Activated CD8-positive, alpha-beta T cell treated with anti-CD3 and anti-CD28 coated beads for 36 hours (primary cell): ENCODE measurements around the gene SUPT20HL2. TPM values are rescaled to one million over a fixed set of nuclear protein-coding genes. Genes with fewer than 3 reads are reported as not detected.

Experiments
- ATAC-seq: fragments of 200-7000 bp; cut with Tn5 transposase; one replicate; pipeline ENCODE4 v1.10.0; 2021; ENCODE audit warnings: mild to moderate bottlenecking, moderate library complexity
- CTCF ChIA-PET: fragments of 350-600 bp; sonication (Branson Sonifier 250); formaldehyde crosslinking; loops from one replicate; lab custom pipeline; 2021; ENCODE audit warnings: antibody characterized with exemption; lab: Charles Lee
- POLR2A ChIA-PET: fragments of 350-600 bp; sonication (Branson Sonifier 250); formaldehyde crosslinking; loops from one replicate; lab custom pipeline; 2021; ENCODE audit warnings: antibody characterized with exemption; lab: Charles Lee
- DNase-seq: peaks from one replicate; pipeline ENCODE4 v3.0.0-alpha.2; 2020
- H3K27ac Mint-ChIP-seq: one replicate; pipeline ENCODE4 v1.8.0; 2021; ENCODE audit warnings: mild to moderate bottlenecking, mixed read lengths
- H3K27me3 Mint-ChIP-seq: one replicate; pipeline ENCODE4 v1.8.0; 2021; ENCODE audit warnings: mixed read lengths
- H3K36me3 Mint-ChIP-seq: one replicate; pipeline ENCODE4 v1.8.0; 2021; ENCODE audit warnings: low read depth, mixed read lengths
- H3K4me1 Mint-ChIP-seq: one replicate; pipeline ENCODE4 v1.8.0; 2021; ENCODE audit warnings: low read depth, mixed read lengths
- H3K4me3 Mint-ChIP-seq: one replicate; pipeline ENCODE4 v1.8.0; 2021; ENCODE audit warnings: mild to moderate bottlenecking, moderate library complexity, mixed read lengths
- H3K9me3 Mint-ChIP-seq: one replicate; pipeline ENCODE4 v1.8.0; 2021; ENCODE audit warnings: mixed read lengths
- CTCF ChIP-seq: fragments of 200-600 bp; IDR thresholded peaks from one replicate; pipeline ENCODE4 v1.8.0; 2022; ENCODE audit warnings: antibody characterized with exemption, mild to moderate bottlenecking
- intact Hi-C: fragments of 100-400 bp; cut with micrococcal nuclease; formaldehyde crosslinking; loops from one replicate; pipeline ENCODE4 v1.10.0; 2022
- total RNA-seq, 2 experiments: library from RNA; stranded (reverse); gene quantifications; one replicate each; pipeline ENCODE4 v1.2.3, GENCODE V29; 2021

Gene SUPT20HL2
- total RNA-seq, 2 experiments from 2014 or later = not detected

- intact Hi-C loops = no loop called here
- H3K4me3 Mint-ChIP-seq = no peak overlapping the region
- no peak overlapping the region for H3K27ac Mint-ChIP-seq
- H3K9me3 Mint-ChIP-seq = no peaks in the 10 kb centered on the region
- no peaks in the 10 kb centered on the region for H3K36me3 Mint-ChIP-seq
- CTCF ChIA-PET = no interaction called here
- TF ChIP-seq CTCF = no peak
- ATAC-seq = no peak
- no peak for DNase-seq
- POLR2A ChIA-PET = no interaction called here
- H3K4me1 Mint-ChIP-seq = peaks cover 4% of the 10 kb centered on the region
- H3K27me3 Mint-ChIP-seq = peaks cover 8% of the 10 kb centered on the region
These were observed 30.6 kb downstream of the SUPT20HL2 start for GRCh38 chrX:24283127-24283794.

GRCh38 chrX:24282381-24283126 is 31.3 kb downstream of the SUPT20HL2 start:
- no peak for ATAC-seq
- CTCF ChIA-PET = no interaction called here
- intact Hi-C loops = no loop called here

GRCh38 chrX:24277405-24277804 is 36.5 kb downstream of the SUPT20HL2 start:
- Mint-ChIP-seq H3K36me3 (no peaks in the 10 kb centered on the region), H3K9me3 (no peaks in the 10 kb centered on the region), H3K4me1 (peaks cover 3% of the 10 kb centered on the region), H3K27ac (no peak overlapping the region), H3K4me3 (no peak overlapping the region), H3K27me3 (peaks cover 8% of the 10 kb centered on the region)
- no peak for DNase-seq
- TF ChIP-seq CTCF = no peak
- intact Hi-C loops = no loop called here
- CTCF ChIA-PET = interaction anchor here (0.8 kb wide), 1 partner anchor 17 kb away, joined by 3 read pairs; no protein-coding TSS in a partner anchor
- POLR2A ChIA-PET = no interaction called here
- ATAC-seq = no peak

More at GRCh38 chrX:24282381-24283126, 31.3 kb downstream of the SUPT20HL2 start:
- Mint-ChIP-seq H3K27ac (no peak overlapping the region), H3K27me3 (peaks cover 8% of the 10 kb centered on the region), H3K4me3 (no peak overlapping the region), H3K4me1 (peaks cover 4% of the 10 kb centered on the region), H3K36me3 (no peaks in the 10 kb centered on the region), H3K9me3 (no peaks in the 10 kb centered on the region)
- POLR2A ChIA-PET = no interaction called here
- no peak for DNase-seq
- TF ChIP-seq CTCF = no peak

DNA sequence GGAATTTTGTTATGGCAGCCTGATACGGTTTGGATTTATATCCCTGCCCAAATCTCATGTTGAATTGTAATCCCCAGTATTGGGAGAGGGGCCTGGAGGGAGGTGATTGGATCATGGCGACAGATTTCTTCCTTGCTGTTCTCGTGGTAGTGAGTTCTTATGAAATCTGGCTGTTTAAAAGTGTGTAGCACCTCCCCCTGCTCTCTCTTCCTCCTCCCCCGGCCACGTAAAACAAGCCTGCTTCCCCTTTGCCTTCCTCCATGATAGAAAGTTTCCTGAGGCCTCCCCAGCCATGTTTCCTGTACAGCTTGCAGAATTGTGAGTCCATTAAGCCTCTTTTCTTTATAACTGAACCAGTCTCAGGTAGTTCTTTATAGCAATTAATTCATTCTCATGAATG is 37.9 kb downstream of the SUPT20HL2 start:
- ATAC-seq (no peak), DNase-seq (no peak)
- Mint-ChIP-seq H3K27me3 (peaks cover 5% of the 10 kb centered on the region), H3K4me3 (no peak overlapping the region), H3K9me3 (no peaks in the 10 kb centered on the region), H3K27ac (no peak overlapping the region), H3K4me1 (no peaks in the 10 kb centered on the region), H3K36me3 (no peaks in the 10 kb centered on the region)
- ChIA-PET CTCF (no interaction called here), POLR2A (no interaction called here)
- intact Hi-C loops = no loop called here
- TF ChIP-seq CTCF = no peak

DNA sequence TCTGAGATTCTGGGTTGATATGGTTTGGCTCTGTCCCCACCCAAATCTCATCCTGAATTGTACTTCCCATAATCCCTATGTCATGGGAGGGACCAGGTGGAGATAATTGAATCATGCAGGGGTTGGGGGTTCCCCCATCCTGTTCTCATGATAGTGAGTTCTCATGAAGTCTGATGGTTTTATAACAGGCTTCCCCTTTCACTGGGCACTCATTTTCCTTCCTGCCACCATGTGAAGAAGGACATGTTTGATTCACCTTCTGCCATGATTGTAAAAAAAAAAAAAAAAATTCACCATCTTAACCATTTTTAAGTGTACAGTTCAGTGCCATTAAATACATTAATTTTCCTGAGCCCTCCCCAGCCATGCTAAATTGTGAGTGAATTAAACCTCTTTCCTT is 42.6 kb downstream of the SUPT20HL2 start:
- ChIA-PET POLR2A (no interaction called here), CTCF (no interaction called here)
- Mint-ChIP-seq H3K4me3 (no peak overlapping the region), H3K27ac (no peak overlapping the region), H3K4me1 (no peaks in the 10 kb centered on the region), H3K27me3 (peaks cover 2% of the 10 kb centered on the region), H3K36me3 (no peaks in the 10 kb centered on the region), H3K9me3 (no peaks in the 10 kb centered on the region)
- DNase-seq (no peak), ATAC-seq (no peak)
- intact Hi-C loops = no loop called here
- no peak for TF ChIP-seq CTCF
